Suprapubic skin (tissue), 4 donors: Measurements from ENCODE around the gene ZFHX2.

ENCODE experiments used
- CTCF ChIP-seq, 2 donors: fragments of 200-600 bp in 1 of 2; fragments of 450-650 bp in 1 of 2; sonication (generic) in 1 of 2; IDR thresholded peaks; one replicate each; pipeline ENCODE4 v1.5.1; 2016 to 2019; ENCODE audit warnings: antibody characterized with exemption in 2 of 2, mild to moderate bottlenecking in 1 of 2, moderate library complexity in 1 of 2
- EP300 ChIP-seq: sonication (generic); formaldehyde crosslinking; IDR thresholded peaks from one replicate; pipeline ENCODE4 v1.6.1; 2017; ENCODE audit warnings: antibody characterized with exemption
- POLR2A ChIP-seq, 2 donors: fragments of 450-650 bp; IDR thresholded peaks; one replicate each; pipeline ENCODE4 v1.6.1; 2017; ENCODE audit warnings: antibody characterized with exemption in 2 of 2, mild to moderate bottlenecking in 2 of 2, moderate library complexity in 2 of 2
- POLR2AphosphoS5 ChIP-seq, 3 donors: sonication (generic); formaldehyde crosslinking; IDR thresholded peaks; one replicate each; pipeline ENCODE4 v1.6.1; 2017; ENCODE audit warnings: antibody characterized with exemption in 3 of 3

GRCh38 chr14:23550812-23551265, 726 bp downstream of the ZFHX2 start:
- TF ChIP-seq CTCF (IDR thresholded peaks at IDR 0.05), result no peak
- no peak for TF ChIP-seq POLR2AphosphoS5 (IDR thresholded peaks at IDR 0.05)
- no peak for TF ChIP-seq POLR2A (IDR thresholded peaks at IDR 0.05)
- no peak for TF ChIP-seq EP300
